Stimulated activated CD8-positive, alpha-beta memory T cell treated with anti-CD3 and anti-CD28 coated beads, Interleukin-15, amount 100 ng/mL, for 24 hours (primary cell): ENCODE results near the gene CPNE4.
"Not testable (repeated sequence)": the region's sequence is repeated elsewhere in the genome, so short reads cannot be mapped to it uniquely, and the experiment has no call there.

ENCODE experiments used
- DNase-seq: peaks from one replicate; pipeline ENCODE4 v3.0.0-alpha.2; 2020; ENCODE audit warnings: low read depth

The CPNE4 gene

GRCh38 chr3:132016061-132017041 lies 18.5 kb downstream of the CPNE4 start:
- DNase-seq: no peak

DNA sequence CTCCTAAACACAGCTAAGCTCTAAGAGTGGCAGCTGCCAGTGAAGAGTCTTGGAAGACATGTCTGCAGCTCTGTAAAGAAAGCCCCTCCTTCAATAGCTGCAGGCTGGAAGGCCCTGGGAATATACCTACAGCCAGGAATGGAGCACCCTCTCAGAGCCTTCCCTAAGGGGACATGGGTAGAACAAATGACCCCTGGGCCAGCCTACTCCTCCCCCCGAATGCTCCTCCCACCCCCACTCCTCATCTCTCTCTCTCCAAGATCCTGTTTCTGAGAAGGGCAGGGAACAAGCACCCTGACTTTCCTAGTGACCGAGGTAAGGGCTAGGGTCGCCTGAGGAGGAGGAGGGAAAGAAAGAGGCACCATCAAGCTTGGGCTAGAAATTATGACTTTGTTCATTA lies 20.7 kb downstream of the CPNE4 start:
- no peak for DNase-seq

DNA sequence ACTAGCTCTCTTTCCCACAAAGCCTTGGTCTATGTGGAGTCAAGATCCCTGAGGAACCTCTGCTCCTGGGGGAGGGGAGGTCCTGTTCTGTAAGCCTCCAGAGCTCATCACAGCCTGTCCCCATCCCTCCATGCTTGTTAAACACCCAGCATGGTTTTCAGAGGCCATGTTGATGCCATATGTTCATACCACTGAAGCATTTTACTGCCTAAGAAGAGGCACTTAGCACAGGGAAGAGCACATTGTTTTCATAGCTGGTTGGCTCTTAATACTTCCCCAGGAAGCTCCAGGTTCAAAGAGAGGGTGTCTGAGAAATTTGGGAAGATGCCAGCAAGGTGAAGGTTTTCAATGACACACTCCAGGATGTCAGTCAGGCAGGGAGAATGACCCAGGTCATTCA lies 25.6 kb downstream of the CPNE4 start:
- no peak for DNase-seq

DNA sequence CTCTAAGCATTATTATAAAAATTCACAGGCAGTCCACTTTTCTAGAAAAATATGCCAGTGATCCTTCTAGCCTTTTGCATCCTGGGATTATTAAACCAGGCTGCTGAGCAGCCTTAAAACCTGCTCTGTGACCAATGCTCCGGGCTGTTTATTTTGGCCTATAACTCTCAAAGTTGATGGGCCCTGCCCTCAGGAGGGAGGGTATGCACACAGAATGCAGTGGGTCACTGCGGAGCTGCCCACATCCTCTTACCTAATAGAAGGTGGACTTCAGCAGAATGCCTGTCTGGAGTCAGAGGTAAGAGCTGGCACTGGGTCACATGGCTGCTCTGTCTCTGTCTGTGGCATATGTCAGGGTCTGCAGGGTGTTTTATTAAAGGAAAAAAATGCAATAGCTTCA lies 26.0 kb downstream of the CPNE4 start:
- no peak for DNase-seq

- DNase-seq: no peak
Measured at GRCh38 chr3:132007617-132008016, 27.2 kb downstream of the CPNE4 start.

DNA sequence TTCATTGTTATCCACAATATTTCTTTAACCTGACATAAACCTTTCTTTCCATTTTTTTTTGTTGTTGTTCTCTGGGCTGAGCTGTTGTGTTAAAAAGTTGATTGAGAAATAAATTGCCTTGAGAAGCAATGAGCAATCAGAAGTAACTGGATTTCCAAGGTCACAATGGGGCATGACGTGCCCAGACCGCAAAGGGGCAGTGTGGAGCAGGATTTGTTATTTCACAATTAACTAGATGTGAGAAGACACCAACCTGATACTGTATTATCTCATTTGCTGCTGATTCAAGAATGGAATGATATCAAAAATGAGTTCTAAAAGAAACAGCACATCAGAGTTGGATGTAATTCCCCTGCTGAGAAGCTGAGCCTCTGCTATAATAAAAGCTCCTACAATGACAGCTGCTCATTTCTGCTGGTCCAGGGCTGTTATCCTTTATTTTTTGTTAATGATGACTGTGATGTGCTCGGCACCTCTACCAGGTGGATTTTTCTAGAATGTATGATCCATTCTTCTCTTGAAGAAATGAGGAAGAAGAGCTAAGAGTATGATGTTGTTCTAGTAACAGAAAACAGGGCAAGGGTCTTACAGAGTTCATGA lies 28.1 kb downstream of the CPNE4 start:
- no peak for DNase-seq

- no peak for DNase-seq
Measured at GRCh38 chr3:132004571-132004970, 30.2 kb downstream of the CPNE4 start.

GRCh38 chr3:132003685-132004084 lies 31.1 kb downstream of the CPNE4 start:
- DNase-seq: no peak

- DNase-seq: no peak
Measured at GRCh38 chr3:132001999-132002398, 32.8 kb downstream of the CPNE4 start.

DNA sequence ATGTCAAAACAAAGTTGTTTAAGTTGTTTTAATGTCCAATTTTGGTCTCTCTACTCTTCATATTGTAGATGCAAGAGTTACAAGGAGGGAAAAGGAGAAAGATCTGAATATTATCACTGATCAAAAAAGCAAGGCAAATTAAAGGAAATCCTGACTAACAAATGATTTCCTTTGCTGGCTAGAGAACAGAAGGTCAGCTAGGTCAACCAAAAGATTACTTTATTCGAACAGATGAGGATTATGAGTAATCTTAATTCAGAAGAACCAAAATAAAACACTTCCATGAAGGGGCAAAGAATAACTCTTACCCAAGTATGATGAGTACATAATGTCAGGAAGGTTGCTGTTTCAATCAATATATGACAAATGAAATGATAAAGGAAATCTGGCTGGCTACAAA lies 33.8 kb downstream of the CPNE4 start:
- DNase-seq: no peak

- DNase-seq: no peak
Measured at GRCh38 chr3:131998027-131998426, 36.8 kb downstream of the CPNE4 start.

GRCh38 chr3:131995891-131996290 lies 38.9 kb downstream of the CPNE4 start:
- no peak for DNase-seq

DNA sequence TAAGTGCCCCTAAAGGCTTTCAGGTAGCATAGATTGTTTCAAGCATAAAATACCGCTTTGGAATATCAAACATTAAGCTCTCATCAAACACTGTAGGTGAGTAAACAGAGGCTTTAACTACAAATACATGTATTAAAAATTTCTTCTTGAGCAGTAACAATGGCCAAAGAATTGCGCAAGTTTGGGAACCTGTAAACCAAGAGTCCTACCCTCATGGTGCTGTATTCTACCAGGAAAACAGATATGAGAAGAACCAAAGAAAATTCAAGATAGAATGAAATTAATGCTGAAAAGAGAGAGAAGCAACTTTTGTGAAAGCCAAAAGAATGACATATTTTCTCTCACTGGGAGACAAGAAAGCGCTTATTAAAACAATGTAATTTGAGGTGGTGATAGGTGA lies 45.5 kb downstream of the CPNE4 start:
- no peak for DNase-seq

DNA sequence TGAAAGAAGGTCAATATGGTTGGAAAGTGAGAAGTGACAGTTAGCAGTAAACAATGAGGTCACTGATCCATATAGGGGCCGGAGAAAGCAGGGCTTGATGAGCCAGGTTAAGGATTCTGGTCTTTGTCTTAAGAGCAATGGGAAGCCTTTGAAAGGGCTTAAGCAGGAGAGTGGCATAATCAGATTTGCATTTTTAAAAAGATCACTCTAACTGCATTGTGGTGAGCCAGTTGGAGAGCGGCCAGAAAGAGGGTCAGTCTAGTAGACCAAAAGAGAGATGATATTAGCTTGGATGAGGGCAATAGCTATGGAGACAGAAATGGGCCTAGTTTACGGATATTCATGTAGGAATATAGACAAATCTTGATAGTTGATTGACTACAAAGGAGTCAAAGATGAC lies 46.6 kb downstream of the CPNE4 start:
- DNase-seq: no peak

GRCh38 chr3:131983689-131984088 lies 51.1 kb downstream of the CPNE4 start:
- no peak for DNase-seq

DNA sequence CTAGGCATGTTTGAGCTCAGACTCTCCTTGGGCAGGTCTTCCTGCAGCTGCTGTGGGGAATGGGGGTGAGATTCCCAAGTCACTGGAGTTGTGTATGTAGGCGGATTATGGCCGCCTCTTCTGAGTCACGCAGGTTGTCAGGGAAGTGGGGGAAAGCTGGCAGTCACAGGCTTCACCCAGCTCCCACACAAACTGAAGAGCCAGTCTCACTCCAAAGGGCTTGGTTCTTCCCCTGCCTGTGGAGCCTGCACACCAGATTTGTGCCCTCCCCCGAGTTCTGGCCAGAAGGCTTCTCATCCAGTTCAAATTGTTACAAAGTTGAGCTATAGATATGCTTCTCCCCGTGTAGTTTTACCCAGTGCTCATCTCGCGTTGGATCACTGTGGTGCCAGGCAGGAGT lies 53.5 kb downstream of the CPNE4 start:
- DNase-seq: no peak

GRCh38 chr3:131976448-131976847 lies 58.4 kb downstream of the CPNE4 start:
- no peak for DNase-seq

GRCh38 chr3:131975047-131975446 lies 59.8 kb downstream of the CPNE4 start:
- DNase-seq: no peak

- no peak for DNase-seq
Measured at GRCh38 chr3:131973731-131974130, 61.1 kb downstream of the CPNE4 start.

GRCh38 chr3:131972550-131972949 lies 62.3 kb downstream of the CPNE4 start:
- DNase-seq: no peak

DNA sequence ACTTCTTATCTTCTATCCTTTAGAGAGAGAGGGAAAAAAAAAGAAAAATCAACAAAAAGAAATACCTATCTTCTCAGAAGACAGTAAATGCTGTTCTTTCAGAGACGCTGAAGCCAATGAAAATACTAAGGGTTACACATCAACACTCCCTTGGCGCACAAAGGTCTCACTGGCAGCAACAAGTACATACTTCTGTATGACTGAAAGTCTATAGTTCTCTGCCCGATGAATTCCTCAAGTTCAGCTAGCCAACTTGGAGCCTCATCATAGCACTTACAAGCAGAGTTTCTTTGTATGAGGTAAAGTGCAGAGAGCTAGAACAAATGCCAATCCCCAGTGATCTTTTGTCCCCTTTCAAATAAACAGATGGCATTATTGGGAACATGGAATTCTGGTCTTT lies 62.7 kb downstream of the CPNE4 start:
- DNase-seq: no peak

- DNase-seq: not testable (repeated sequence)
Measured at GRCh38 chr3:131963442-131963841, 71.4 kb downstream of the CPNE4 start.

- DNase-seq: no peak
Measured at GRCh38 chr3:131962982-131963381, 71.8 kb downstream of the CPNE4 start.

GRCh38 chr3:131960324-131960723 lies 74.5 kb downstream of the CPNE4 start:
- DNase-seq: no peak
